ENCODE results near the gene SBNO1.

- TF ChIP-seq POLR2A (IDR thresholded peaks at IDR 0.05) (no peak), CTCF (IDR thresholded peaks at IDR 0.05) (no peak)
Observed at GRCh38 chr12:123384318-123384993, 19.8 kb upstream of the SBNO1 start.

All from right lobe of liver (tissue), 4 donors.